Suprapubic skin (tissue), 4 donors: Measurements from ENCODE around the gene BRINP2.

Source experiments
- POLR2A ChIP-seq, 2 donors: fragments of 450-650 bp; IDR thresholded peaks; one replicate each; pipeline ENCODE4 v1.6.1; 2017; ENCODE audit warnings: antibody characterized with exemption in 2 of 2, mild to moderate bottlenecking in 2 of 2, moderate library complexity in 2 of 2
- POLR2AphosphoS5 ChIP-seq, 3 donors: sonication (generic); formaldehyde crosslinking; IDR thresholded peaks; one replicate each; pipeline ENCODE4 v1.6.1; 2017; ENCODE audit warnings: antibody characterized with exemption in 3 of 3
- TF ChIP-seq, protein P1 (sequence below), 2 donors: fragments of 200-600 bp in 1 of 2; fragments of 450-650 bp in 1 of 2; sonication (generic) in 1 of 2; IDR thresholded peaks; one replicate each; pipeline ENCODE4 v1.5.1; 2016 to 2019; ENCODE audit warnings: antibody characterized with exemption in 2 of 2, mild to moderate bottlenecking in 1 of 2, moderate library complexity in 1 of 2

GRCh38 chr1:177138347-177138746 lies 32.4 kb upstream of the BRINP2 start:
- TF ChIP-seq, protein P1, sequence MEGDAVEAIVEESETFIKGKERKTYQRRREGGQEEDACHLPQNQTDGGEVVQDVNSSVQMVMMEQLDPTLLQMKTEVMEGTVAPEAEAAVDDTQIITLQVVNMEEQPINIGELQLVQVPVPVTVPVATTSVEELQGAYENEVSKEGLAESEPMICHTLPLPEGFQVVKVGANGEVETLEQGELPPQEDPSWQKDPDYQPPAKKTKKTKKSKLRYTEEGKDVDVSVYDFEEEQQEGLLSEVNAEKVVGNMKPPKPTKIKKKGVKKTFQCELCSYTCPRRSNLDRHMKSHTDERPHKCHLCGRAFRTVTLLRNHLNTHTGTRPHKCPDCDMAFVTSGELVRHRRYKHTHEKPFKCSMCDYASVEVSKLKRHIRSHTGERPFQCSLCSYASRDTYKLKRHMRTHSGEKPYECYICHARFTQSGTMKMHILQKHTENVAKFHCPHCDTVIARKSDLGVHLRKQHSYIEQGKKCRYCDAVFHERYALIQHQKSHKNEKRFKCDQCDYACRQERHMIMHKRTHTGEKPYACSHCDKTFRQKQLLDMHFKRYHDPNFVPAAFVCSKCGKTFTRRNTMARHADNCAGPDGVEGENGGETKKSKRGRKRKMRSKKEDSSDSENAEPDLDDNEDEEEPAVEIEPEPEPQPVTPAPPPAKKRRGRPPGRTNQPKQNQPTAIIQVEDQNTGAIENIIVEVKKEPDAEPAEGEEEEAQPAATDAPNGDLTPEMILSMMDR (IDR thresholded peaks at IDR 0.05), result no peak
- TF ChIP-seq POLR2A (IDR thresholded peaks at IDR 0.05) (no peak), POLR2AphosphoS5 (IDR thresholded peaks at IDR 0.05) (no peak)
